A549 treated with Mapracorat at 1 μM for 4 hours (cell line): ENCODE data around the gene USP17L20. TPM values are rescaled to one million over a fixed set of nuclear protein-coding genes. Genes with fewer than 3 reads are reported as not detected.

Experiments
- total RNA-seq: library from RNA; stranded (reverse); fragments of 200-300 nt; extraction: Qiagen RNA extraction; gene quantifications from 5 replicates; pipeline ENCODE4 v1.2.3, GENCODE V29; 2022

Gene USP17L20
- total RNA-seq = not detected in 5 replicates

GRCh38 chr4:9257824-9258223 is at the start of gene USP17L20:
USP17L20 (plus strand) TSS chr4:9258124; CDS start chr4:9258124, 0 bp downstream.

GRCh38 chr4:9210357-9210756 is 47.6 kb upstream of the USP17L20 start, which contains the start of gene USP17L10:
USP17L10 (plus strand) TSS chr4:9210657; CDS start chr4:9210657, 0 bp downstream.

GRCh38 chr4:9215105-9215504 is 42.8 kb upstream of the USP17L20 start, which contains the start of gene USP17L11:
USP17L11 (plus strand) TSS chr4:9215405; CDS start chr4:9215405, 0 bp downstream.

GRCh38 chr4:9219852-9220251 is 38.1 kb upstream of the USP17L20 start, which contains the start of gene USP17L12:
USP17L12 (plus strand) TSS chr4:9220152; CDS start chr4:9220152, 0 bp downstream.

GRCh38 chr4:9224596-9224995 is 33.3 kb upstream of the USP17L20 start, which contains the start of gene USP17L13:
USP17L13 (plus strand) TSS chr4:9224896; CDS start chr4:9224896, 0 bp downstream.

GRCh38 chr4:9234085-9234484 is 23.8 kb upstream of the USP17L20 start, which contains the start of gene USP17L15:
USP17L15 (plus strand) TSS chr4:9234385; CDS start chr4:9234385, 0 bp downstream.

GRCh38 chr4:9243579-9243978 is 14.3 kb upstream of the USP17L20 start, which contains the start of gene USP17L17:
USP17L17 (plus strand) TSS chr4:9243879; CDS start chr4:9243879, 0 bp downstream.

GRCh38 chr4:9247953-9248680 is 9.8 kb upstream of the USP17L20 start, which contains the start of gene USP17L18:
USP17L18 (plus strand) TSS chr4:9248630; CDS start chr4:9248630, 0 bp downstream.

GRCh38 chr4:9253078-9253477 is 4.8 kb upstream of the USP17L20 start, which contains the start of gene USP17L19:
USP17L19 (plus strand) TSS chr4:9253378; CDS start chr4:9253378, 0 bp downstream.

GRCh38 chr4:9262572-9262971 is 4.6 kb downstream of the USP17L20 start, which contains the start of gene USP17L21:
USP17L21 (plus strand) TSS chr4:9262872; CDS start chr4:9262872, 0 bp downstream.

GRCh38 chr4:9267319-9267718 is 9.4 kb downstream of the USP17L20 start, which contains the start of gene USP17L22:
USP17L22 (plus strand) TSS chr4:9267619; CDS start chr4:9267619, 0 bp downstream.

Other genes starting within 250 kb of the USP17L20 start
- gene FAM90A26, start 87.7 kb upstream of the USP17L20 start, total RNA-seq = not detected in 5 replicates
- gene USP17L10, start 47.5 kb upstream of the USP17L20 start, total RNA-seq = not detected in 5 replicates
- not detected in 5 replicates for gene USP17L11, start 42.7 kb upstream of the USP17L20 start, total RNA-seq
- gene USP17L12, start 38.0 kb upstream of the USP17L20 start, total RNA-seq = not detected in 5 replicates
- not detected in 5 replicates for gene USP17L13, start 33.2 kb upstream of the USP17L20 start, total RNA-seq
- not detected in 5 replicates for gene USP17L15, start 23.7 kb upstream of the USP17L20 start, total RNA-seq
- not detected in 5 replicates for gene USP17L17, start 14.2 kb upstream of the USP17L20 start, total RNA-seq
- gene USP17L18, start 9.5 kb upstream of the USP17L20 start, total RNA-seq = not detected in 5 replicates
- not detected in 5 replicates for gene USP17L19, start 4.7 kb upstream of the USP17L20 start, total RNA-seq
- not detected in 5 replicates for gene USP17L21, start 4.7 kb downstream of the USP17L20 start, total RNA-seq
- not detected in 5 replicates for gene USP17L22, start 9.5 kb downstream of the USP17L20 start, total RNA-seq
- gene USP17L24, start 67.0 kb downstream of the USP17L20 start, total RNA-seq = not detected in 5 replicates
- not detected in 5 replicates for gene USP17L25, start 71.8 kb downstream of the USP17L20 start, total RNA-seq
- not detected in 5 replicates for gene USP17L26, start 76.5 kb downstream of the USP17L20 start, total RNA-seq
- not detected in 5 replicates for gene USP17L5, start 81.3 kb downstream of the USP17L20 start, total RNA-seq
- not detected in 5 replicates for gene USP17L27, start 86.0 kb downstream of the USP17L20 start, total RNA-seq
- not detected in 5 replicates for gene USP17L28, start 90.8 kb downstream of the USP17L20 start, total RNA-seq
- not detected in 5 replicates for gene USP17L29, start 95.5 kb downstream of the USP17L20 start, total RNA-seq
- gene USP17L30, start 105.0 kb downstream of the USP17L20 start, total RNA-seq = not detected in 5 replicates
- gene DEFB131A, start 186.3 kb downstream of the USP17L20 start, total RNA-seq = not detected in 5 replicates